HepG2 (cell line): ENCODE results near the gene CDC42BPG. TPM values are rescaled to one million over a fixed set of nuclear protein-coding genes. Genes with fewer than 3 reads are reported as not detected.

Experiments used
- ATAC-seq: fragments of 200-7000 bp; cut with Tn5 transposase; 3 replicates; pipeline ENCODE4 v1.9.1; 2020; ENCODE audit warnings: mild to moderate bottlenecking, moderate library complexity
- BruUV-seq: library from RNA; stranded (reverse); fragments of 400-500 nt; replicated peaks from 2 replicates; lab custom pipeline; 2021; lab: Mats Ljungman, UMichigan
- CTCF ChIA-PET: fragments of 300-600 bp; formaldehyde crosslinking; extraction: SDS; loops from one replicate; lab custom pipeline; 2021; ENCODE audit warnings: low total read pairs, inconsistent platforms, low intra/inter-chr PET ratio; lab: Yijun Ruan, JAX
- POLR2A ChIA-PET: fragments of 350-600 bp; sonication (Branson Sonifier 250); formaldehyde crosslinking; loops from one replicate; lab custom pipeline; 2020; ENCODE audit warnings: antibody characterized with exemption, inconsistent platforms; lab: Yijun Ruan, JAX
- DNase-seq: peaks from one replicate; pipeline ENCODE4 v3.0.0-alpha.2; 2015; ENCODE audit warnings: low spot score
- FAIRE-seq: peaks from 3 replicates; lab custom pipeline; 2011; peaks lifted over from hg19 to GRCh38; lab: Jason Lieb, UNC
- H2AFZ ChIP-seq: one replicate; pipeline ENCODE4 v1.6.1; 2011; ENCODE audit warnings: low read length, inconsistent platforms
- H3K27ac ChIP-seq: fragments of 300-600 bp; 3 replicates; pipeline ENCODE4 v1.8.0; 2011; ENCODE audit warnings: mixed run types, mild to moderate bottlenecking, mixed read lengths, low read length, inconsistent platforms; ENCODE audit not compliant: insufficient read depth; ENCODE audit errors: extremely low read length
- H3K27me3 ChIP-seq, 2 experiments: fragments of 200-600 bp in 1 of 2; 2 replicates in 1 of 2; 3 replicates in 1 of 2; pipeline versions ENCODE4 v1.6.0 to v1.8.0; 2011; ENCODE audit warnings: low read length in 2 of 2, mild to moderate bottlenecking in 2 of 2, moderate library complexity in 2 of 2, inconsistent platforms in 1 of 2; ENCODE audit not compliant: insufficient read depth in 2 of 2, control insufficient read depth in 1 of 2
- H3K36me3 ChIP-seq, 2 experiments: fragments of 200-600 bp in 1 of 2; replicated peaks in 1 of 2; 2 replicates in 1 of 2; 3 replicates in 1 of 2; pipeline versions ENCODE4 v1.5.1 to v1.8.0; 2011; ENCODE audit warnings: low read length in 2 of 2, inconsistent platforms in 1 of 2; ENCODE audit not compliant: insufficient read depth in 2 of 2, control insufficient read depth in 1 of 2
- H3K4me1 ChIP-seq: 2 replicates; pipeline ENCODE4 v1.5.1; 2012; ENCODE audit warnings: low read length, inconsistent platforms; ENCODE audit not compliant: insufficient read depth
- H3K4me2 ChIP-seq: 2 replicates; pipeline ENCODE4 v1.6.0; 2011; ENCODE audit warnings: low read depth, low read length, inconsistent platforms
- H3K4me3 ChIP-seq, 3 experiments: fragments of 200-600 bp in 1 of 3; sonication (generic), shearing (Covaris generic) in 1 of 3; replicated peaks in 1 of 3; 2 replicates each; pipeline ENCODE4 v1.5.1; 2011 to 2016; ENCODE audit warnings: low read length in 3 of 3, inconsistent platforms in 2 of 3, low read depth in 2 of 3, mild to moderate bottlenecking in 2 of 3, control low read depth in 1 of 3, mixed read lengths in 1 of 3; ENCODE audit not compliant: insufficient read depth in 1 of 3
- H3K79me2 ChIP-seq: one replicate; pipeline ENCODE4 v1.6.1; 2011; ENCODE audit warnings: low read length, inconsistent platforms; ENCODE audit not compliant: insufficient read depth
- H3K9ac ChIP-seq: 2 replicates; pipeline ENCODE4 v1.6.0; 2011; ENCODE audit warnings: mild to moderate bottlenecking, low read depth, low read length, inconsistent platforms; ENCODE audit not compliant: insufficient read depth
- H3K9me3 ChIP-seq: 2 replicates; pipeline ENCODE4 v1.5.1; 2012; ENCODE audit warnings: mild to moderate bottlenecking, low read length
- H4K20me1 ChIP-seq: 2 replicates; pipeline ENCODE4 v1.6.0; 2011; ENCODE audit warnings: inconsistent platforms, mild to moderate bottlenecking, low read length, moderate library complexity; ENCODE audit not compliant: insufficient read depth
- ARNTL ChIP-seq: sonication (generic); formaldehyde crosslinking; IDR thresholded peaks from 2 replicates; pipeline ENCODE4 v1.4.0; 2020; ENCODE audit warnings: mild to moderate bottlenecking, missing genetic modification reagents
- NCOA1 ChIP-seq: sonication (generic); formaldehyde crosslinking; IDR thresholded peaks from 2 replicates; pipeline ENCODE4 v1.9.0; 2021; ENCODE audit warnings: missing genetic modification reagents
- NKX3-1 ChIP-seq: sonication (generic); formaldehyde crosslinking; IDR thresholded peaks from 2 replicates; pipeline ENCODE4 v1.5.0; 2020; ENCODE audit warnings: missing genetic modification reagents
- RAD51 ChIP-seq: fragments of 450-650 bp; IDR thresholded peaks from 2 replicates; pipeline ENCODE4 v1.6.1; 2016; ENCODE audit warnings: borderline replicate concordance
- SKI ChIP-seq: fragments of 450-650 bp; IDR thresholded peaks from one replicate; pipeline ENCODE4 v1.6.1; 2018; ENCODE audit warnings: mild to moderate bottlenecking; ENCODE audit not compliant: partially characterized antibody
- U2AF2 ChIP-seq: fragments of 200-400 bp; formaldehyde crosslinking; IDR thresholded peaks from 2 replicates; pipeline ENCODE4 v1.6.1; 2017; ENCODE audit warnings: low read depth, mild to moderate bottlenecking, low read length
- ZBTB20 ChIP-seq: sonication (generic); formaldehyde crosslinking; IDR thresholded peaks from 2 replicates; pipeline ENCODE4 v1.8.1; 2023; ENCODE audit warnings: missing genetic modification reagents, low read depth, mild to moderate bottlenecking, borderline replicate concordance
- ZKSCAN5 ChIP-seq: sonication (generic); formaldehyde crosslinking; IDR thresholded peaks from 2 replicates; pipeline ENCODE4 v1.5.1; 2020; ENCODE audit warnings: mild to moderate bottlenecking, missing genetic modification reagents
- ZNF17 ChIP-seq: sonication (generic); formaldehyde crosslinking; IDR thresholded peaks from 2 replicates; pipeline ENCODE4 v1.5.0; 2020; ENCODE audit warnings: mild to moderate bottlenecking, missing genetic modification reagents
- ZNF317 ChIP-seq: sonication (generic); formaldehyde crosslinking; IDR thresholded peaks from 2 replicates; pipeline ENCODE4 v1.5.0; 2020; ENCODE audit warnings: mild to moderate bottlenecking, missing genetic modification reagents
- ZNF552 ChIP-seq: sonication (generic); formaldehyde crosslinking; IDR thresholded peaks from 2 replicates; pipeline ENCODE4 v1.9.0; 2022; ENCODE audit warnings: missing genetic modification reagents, mild to moderate bottlenecking, borderline replicate concordance
- ZNF678 ChIP-seq: sonication (generic); formaldehyde crosslinking; IDR thresholded peaks from 2 replicates; pipeline ENCODE4 v1.4.0; 2020; ENCODE audit warnings: mild to moderate bottlenecking, missing genetic modification reagents
- WGBS: methylation state at CpG from one replicate; pipeline ENCODE4 v1.1.6; 2017; ENCODE audit warnings: low lambda C conversion rate; 5-methylcytosine and 5-hydroxymethylcytosine counted together
- in situ Hi-C: cut with HindIII; loops from 2 replicates; pipeline ENCODE4 v1.10.0; 2017; ENCODE audit warnings: low pct_unique_long_range_greater_than_20kb; ENCODE audit not compliant: extremely low pct_ligation_motif_present
- intact Hi-C: fragments of 100-400 bp; cut with micrococcal nuclease; formaldehyde crosslinking; loops from one replicate; pipeline ENCODE4 v1.10.0; 2022; ENCODE audit not compliant: unreplicated experiment
- polyA plus RNA-seq, 8 experiments: library from polyadenylated mRNA; depleted of rRNA in 3 of 8; stranded (reverse) in 7 of 8; unstranded in 1 of 8; fragments of >200 nt; fragmentation: Illumina TruSeq in 4 of 8; extraction: Trizol in 4 of 8; gene quantifications; 2 replicates each; pipeline versions ENCODE4 v1.2.1 to v1.2.3, GENCODE V29; 2011 to 2016; ENCODE audit warnings: low read depth in 4 of 8, missing spikeins in 1 of 8, mixed read lengths in 1 of 8; ENCODE audit not compliant: insufficient read depth in 1 of 8
- total RNA-seq, 5 experiments: library from RNA; depleted of rRNA; stranded (reverse); fragments of >200 nt; fragmentation: Illumina TruSeq; extraction: Trizol; gene quantifications; 2 replicates each; pipeline ENCODE4 v1.2.3, GENCODE V29; 2016; ENCODE audit warnings: low read depth in 1 of 5
- TF ChIP-seq, protein P1 (sequence below): sonication (generic); formaldehyde crosslinking; IDR thresholded peaks from 2 replicates; pipeline ENCODE4 v1.4.0; 2020; ENCODE audit warnings: missing genetic modification reagents
- TF ChIP-seq, protein P2 (sequence below): sonication (generic); formaldehyde crosslinking; conservative IDR thresholded peaks from 2 replicates; pipeline ENCODE4 v1.4.0; 2020; ENCODE audit warnings: missing genetic modification reagents
- TF ChIP-seq, protein P3 (sequence below): IDR thresholded peaks from 2 replicates; pipeline ENCODE4 v1.6.1; 2016; ENCODE audit warnings: low read depth

Gene CDC42BPG
- total and polyA plus RNA-seq, 2 of the 13 experiments (the other 11 are each of a cell fraction or from before 2014, with no cell fraction given): 0.55 to 1.4 TPM

DNA sequence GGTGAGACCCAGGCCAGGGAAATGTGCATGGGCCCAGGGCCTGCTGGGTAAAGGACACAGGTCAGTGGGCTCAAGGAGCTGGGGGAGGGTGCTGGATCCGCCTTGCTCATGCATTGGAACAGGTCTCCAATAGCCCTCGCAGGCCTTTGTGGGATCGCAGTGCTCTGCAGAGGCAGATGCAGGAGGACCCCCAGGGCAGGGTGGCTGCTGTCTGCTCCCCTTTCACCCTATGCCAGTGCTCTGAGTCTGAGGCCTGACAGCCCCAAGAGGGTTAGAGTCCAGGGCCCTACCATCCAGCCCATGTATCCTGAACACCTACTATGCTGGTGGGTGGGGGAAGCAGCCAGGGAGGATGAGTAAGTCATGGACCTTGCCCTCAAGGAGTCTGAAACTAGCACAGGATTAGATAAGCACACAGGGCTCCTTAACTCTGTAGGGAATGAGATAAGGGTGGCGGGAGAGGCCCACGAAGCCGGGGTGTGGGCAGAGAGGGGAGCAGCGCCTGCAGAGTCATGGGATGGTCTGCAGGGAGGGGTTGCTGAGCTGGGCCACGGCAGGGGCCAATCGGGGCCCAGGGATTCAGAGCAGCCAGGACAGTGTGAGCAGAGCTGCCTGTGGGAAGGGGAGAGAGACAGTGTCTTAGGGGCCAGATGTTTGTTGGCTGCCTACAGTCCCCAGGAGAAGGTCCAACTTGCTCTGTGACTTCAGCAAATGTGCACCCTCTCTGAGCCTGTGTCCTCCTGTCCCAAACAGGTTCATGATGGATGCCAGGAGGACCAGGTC lies 44.5 kb upstream of the CDC42BPG start:
- peak overlapping the region; percentile 98 for H3K4me2 ChIP-seq
- ChIA-PET POLR2A (interaction anchor here (1.0 to 11.5 kb wide), 12 partner anchors 12 to 373 kb away, joined by 3 to 132 read pairs (median 8); partner anchors contain the start of genes EHD1, POLA2, PPP2R5B and SF1), CTCF (interaction anchor here (1.5 kb wide), 2 partner anchors 42 kb away, joined by 7 to 16 read pairs; no protein-coding TSS in a partner anchor)
- H3K4me1 ChIP-seq: peaks cover 87% of the 10 kb centered on the region
- FAIRE-seq (peak; percentile 47), ATAC-seq (peak; percentile 24), DNase-seq (peak; percentile 41)
- peaks cover 10% of the 10 kb centered on the region; the same call in 1 of the 2 replicates for H4K20me1 ChIP-seq
- H3K9me3 ChIP-seq: no peaks in the 10 kb centered on the region
- intact Hi-C loops (loop anchor here (2.0 kb wide), 1 partner anchor 18 kb away; no protein-coding TSS in a partner anchor), in situ Hi-C loops (no loop called here)
- H2AFZ ChIP-seq: no peak overlapping the region
- peak overlapping the region; percentile 19 to 76 (median 42); a peak in 5 of 6 replicates for H3K4me3 ChIP-seq
- H3K36me3 ChIP-seq: no peaks in the 10 kb centered on the region
- 6% methylated on average over 6 of the region's 9 CpGs for WGBS
- BruUV-seq: no TSS peak
- H3K27me3 ChIP-seq: no peaks in the 10 kb centered on the region; a peak in 1 of 5 replicates
- peaks cover 27% of the 10 kb centered on the region for H3K79me2 ChIP-seq
- H3K27ac ChIP-seq: peak overlapping the region; percentile 67
- peak overlapping the region; percentile 37 for H3K9ac ChIP-seq
- no peak for TF ChIP-seq ZKSCAN5 (CRISPR knock-in tag)
- TF ChIP-seq, protein P1, sequence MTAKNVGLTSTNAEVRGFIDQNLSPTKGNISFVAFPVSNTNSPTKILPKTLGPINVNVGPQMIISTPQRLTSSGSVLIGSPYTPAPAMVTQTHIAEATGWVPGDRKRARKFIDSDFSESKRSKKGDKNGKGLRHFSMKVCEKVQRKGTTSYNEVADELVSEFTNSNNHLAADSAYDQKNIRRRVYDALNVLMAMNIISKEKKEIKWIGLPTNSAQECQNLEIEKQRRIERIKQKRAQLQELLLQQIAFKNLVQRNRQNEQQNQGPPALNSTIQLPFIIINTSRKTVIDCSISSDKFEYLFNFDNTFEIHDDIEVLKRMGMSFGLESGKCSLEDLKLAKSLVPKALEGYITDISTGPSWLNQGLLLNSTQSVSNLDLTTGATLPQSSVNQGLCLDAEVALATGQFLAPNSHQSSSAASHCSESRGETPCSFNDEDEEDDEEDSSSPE: no peak
- TF ChIP-seq ARNTL (CRISPR knock-in tag): no peak
- TF ChIP-seq NCOA1 (CRISPR knock-in tag): no peak
- no peak for TF ChIP-seq ZNF317 (CRISPR knock-in tag)
- TF ChIP-seq SKI: peak; percentile 24
- no peak for TF ChIP-seq RAD51
- no peak for TF ChIP-seq U2AF2
- TF ChIP-seq ZNF678: no peak
- TF ChIP-seq NKX3-1 (CRISPR knock-in tag): no peak
- TF ChIP-seq, protein P2, sequence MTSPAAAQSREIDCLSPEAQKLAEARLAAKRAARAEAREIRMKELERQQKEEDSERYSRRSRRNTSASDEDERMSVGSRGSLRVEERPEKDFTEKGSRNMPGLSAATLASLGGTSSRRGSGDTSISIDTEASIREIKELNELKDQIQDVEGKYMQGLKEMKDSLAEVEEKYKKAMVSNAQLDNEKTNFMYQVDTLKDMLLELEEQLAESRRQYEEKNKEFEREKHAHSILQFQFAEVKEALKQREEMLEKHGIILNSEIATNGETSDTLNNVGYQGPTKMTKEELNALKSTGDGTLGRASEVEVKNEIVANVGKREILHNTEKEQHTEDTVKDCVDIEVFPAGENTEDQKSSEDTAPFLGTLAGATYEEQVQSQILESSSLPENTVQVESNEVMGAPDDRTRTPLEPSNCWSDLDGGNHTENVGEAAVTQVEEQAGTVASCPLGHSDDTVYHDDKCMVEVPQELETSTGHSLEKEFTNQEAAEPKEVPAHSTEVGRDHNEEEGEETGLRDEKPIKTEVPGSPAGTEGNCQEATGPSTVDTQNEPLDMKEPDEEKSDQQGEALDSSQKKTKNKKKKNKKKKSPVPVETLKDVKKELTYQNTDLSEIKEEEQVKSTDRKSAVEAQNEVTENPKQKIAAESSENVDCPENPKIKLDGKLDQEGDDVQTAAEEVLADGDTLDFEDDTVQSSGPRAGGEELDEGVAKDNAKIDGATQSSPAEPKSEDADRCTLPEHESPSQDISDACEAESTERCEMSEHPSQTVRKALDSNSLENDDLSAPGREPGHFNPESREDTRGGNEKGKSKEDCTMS (CRISPR knock-in tag): no peak
- TF ChIP-seq, protein P3, sequence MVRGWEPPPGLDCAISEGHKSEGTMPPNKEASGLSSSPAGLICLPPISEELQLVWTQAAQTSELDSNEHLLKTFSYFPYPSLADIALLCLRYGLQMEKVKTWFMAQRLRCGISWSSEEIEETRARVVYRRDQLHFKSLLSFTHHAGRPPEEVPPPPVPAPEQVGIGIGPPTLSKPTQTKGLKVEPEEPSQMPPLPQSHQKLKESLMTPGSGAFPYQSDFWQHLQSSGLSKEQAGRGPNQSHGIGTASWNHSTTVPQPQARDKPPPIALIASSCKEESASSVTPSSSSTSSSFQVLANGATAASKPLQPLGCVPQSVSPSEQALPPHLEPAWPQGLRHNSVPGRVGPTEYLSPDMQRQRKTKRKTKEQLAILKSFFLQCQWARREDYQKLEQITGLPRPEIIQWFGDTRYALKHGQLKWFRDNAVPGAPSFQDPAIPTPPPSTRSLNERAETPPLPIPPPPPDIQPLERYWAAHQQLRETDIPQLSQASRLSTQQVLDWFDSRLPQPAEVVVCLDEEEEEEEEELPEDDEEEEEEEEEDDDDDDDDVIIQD: no peak
- no peak for TF ChIP-seq ZNF17 (CRISPR knock-in tag)
- no peak for TF ChIP-seq ZNF552 (CRISPR knock-in tag)
- no peak for TF ChIP-seq ZBTB20
